Activated naive CD4-positive, alpha-beta T cell treated with anti-CD3 and anti-CD28 coated beads, Interleukin-2, amount 10 ng/mL, durations not matched to agents 7 days and 5 days (primary cell): ENCODE measurements around the gene FAM111A.

ENCODE experiments used
- CTCF ChIA-PET: fragments of 350-600 bp; sonication (Branson Sonifier 250); formaldehyde crosslinking; loops from one replicate; lab custom pipeline; 2021; ENCODE audit warnings: antibody characterized with exemption; lab: Charles Lee
- DNase-seq: peaks from one replicate; pipeline ENCODE4 v3.0.0-alpha.2; 2020
- H3K27ac Mint-ChIP-seq: one replicate; pipeline ENCODE4 v1.8.0; 2021; ENCODE audit warnings: mild to moderate bottlenecking, moderate library complexity, mixed read lengths
- H3K27me3 Mint-ChIP-seq: one replicate; pipeline ENCODE4 v1.8.0; 2021; ENCODE audit warnings: mild to moderate bottlenecking, mixed read lengths
- H3K36me3 Mint-ChIP-seq: one replicate; pipeline ENCODE4 v1.8.0; 2021; ENCODE audit warnings: mixed read lengths
- H3K4me1 Mint-ChIP-seq: one replicate; pipeline ENCODE4 v1.8.0; 2021; ENCODE audit warnings: mixed read lengths
- H3K4me3 Mint-ChIP-seq: one replicate; pipeline ENCODE4 v1.8.0; 2021; ENCODE audit warnings: mild to moderate bottlenecking, moderate library complexity, mixed read lengths
- H3K9me3 Mint-ChIP-seq: one replicate; pipeline ENCODE4 v1.8.0; 2021; ENCODE audit warnings: mixed read lengths

Gene FAM111A

DNA sequence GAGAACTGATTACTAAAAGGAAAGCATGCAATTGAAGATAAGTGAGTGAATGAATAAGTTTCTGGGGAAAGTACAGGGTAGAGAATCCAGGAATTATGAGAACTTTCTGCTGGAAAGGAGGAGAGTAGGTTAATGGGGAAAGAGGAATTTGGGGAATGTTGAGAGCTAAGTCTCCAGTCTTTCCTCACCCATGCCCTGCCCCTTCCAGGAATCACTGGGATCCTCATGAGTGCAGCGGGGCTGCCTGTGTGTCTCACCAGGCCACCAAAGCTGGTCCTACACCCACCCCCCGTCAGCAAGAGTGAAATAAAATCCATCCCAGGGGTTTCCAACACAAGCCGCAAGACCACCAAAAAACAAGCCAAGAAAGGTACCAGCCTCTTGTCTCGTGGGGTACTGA is 46.3 kb downstream of the FAM111A start:
- Mint-ChIP-seq H3K4me3 (no peak overlapping the region), H3K4me1 (no peaks in the 10 kb centered on the region), H3K9me3 (no peaks in the 10 kb centered on the region), H3K27me3 (peaks cover 21% of the 10 kb centered on the region), H3K27ac (no peak overlapping the region), H3K36me3 (no peaks in the 10 kb centered on the region)
- DNase-seq = no peak
- CTCF ChIA-PET = no interaction called here

- Mint-ChIP-seq H3K4me3 (no peak overlapping the region), H3K27me3 (peaks cover 17% of the 10 kb centered on the region), H3K4me1 (no peaks in the 10 kb centered on the region), H3K27ac (no peak overlapping the region), H3K36me3 (no peaks in the 10 kb centered on the region), H3K9me3 (no peaks in the 10 kb centered on the region)
- CTCF ChIA-PET = interaction anchor here (0.8 to 1.3 kb wide), 3 partner anchors 12 to 19 kb away, joined by 3 to 5 read pairs (median 3); partner anchors contain the start of gene DTX4
- DNase-seq = no peak
Observed at GRCh38 chr11:59189986-59190385, 47.3 kb downstream of the FAM111A start.

DNA sequence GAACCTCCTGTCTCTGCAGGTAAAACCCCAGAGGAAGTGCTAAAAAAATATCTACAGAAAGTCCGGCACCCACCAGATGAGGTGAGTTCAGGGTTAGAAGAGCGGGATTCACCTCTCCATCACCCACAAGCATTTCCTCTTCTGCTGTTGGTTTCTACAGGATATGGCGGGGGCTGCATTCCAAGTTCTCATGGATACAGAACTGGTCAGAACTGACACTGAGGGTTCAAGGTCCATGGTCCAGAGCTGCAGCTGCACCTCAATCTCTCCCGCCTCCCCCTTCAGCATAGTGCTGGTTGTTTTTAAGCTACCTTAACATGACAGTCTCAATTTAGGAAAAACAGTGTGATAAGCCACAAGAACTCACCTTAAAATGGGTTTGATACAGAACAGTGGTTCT is 48.4 kb downstream of the FAM111A start:
- no peak for DNase-seq
- Mint-ChIP-seq H3K36me3 (no peaks in the 10 kb centered on the region), H3K4me3 (no peak overlapping the region), H3K4me1 (no peaks in the 10 kb centered on the region), H3K27me3 (peaks cover 12% of the 10 kb centered on the region), H3K9me3 (no peaks in the 10 kb centered on the region), H3K27ac (no peak overlapping the region)
- CTCF ChIA-PET = no interaction called here

- DNase-seq = no peak
- Mint-ChIP-seq H3K4me1 (no peaks in the 10 kb centered on the region), H3K36me3 (no peaks in the 10 kb centered on the region), H3K4me3 (no peak overlapping the region), H3K27me3 (peaks cover 8% of the 10 kb centered on the region), H3K9me3 (no peaks in the 10 kb centered on the region), H3K27ac (no peak overlapping the region)
- CTCF ChIA-PET = interaction anchor here (0.5 to 2.3 kb wide), 4 partner anchors 8 to 615 kb away, joined by 3 to 6 read pairs (median 3); no protein-coding TSS in a partner anchor
Observed at GRCh38 chr11:59191890-59192289, 49.2 kb downstream of the FAM111A start.

DNA sequence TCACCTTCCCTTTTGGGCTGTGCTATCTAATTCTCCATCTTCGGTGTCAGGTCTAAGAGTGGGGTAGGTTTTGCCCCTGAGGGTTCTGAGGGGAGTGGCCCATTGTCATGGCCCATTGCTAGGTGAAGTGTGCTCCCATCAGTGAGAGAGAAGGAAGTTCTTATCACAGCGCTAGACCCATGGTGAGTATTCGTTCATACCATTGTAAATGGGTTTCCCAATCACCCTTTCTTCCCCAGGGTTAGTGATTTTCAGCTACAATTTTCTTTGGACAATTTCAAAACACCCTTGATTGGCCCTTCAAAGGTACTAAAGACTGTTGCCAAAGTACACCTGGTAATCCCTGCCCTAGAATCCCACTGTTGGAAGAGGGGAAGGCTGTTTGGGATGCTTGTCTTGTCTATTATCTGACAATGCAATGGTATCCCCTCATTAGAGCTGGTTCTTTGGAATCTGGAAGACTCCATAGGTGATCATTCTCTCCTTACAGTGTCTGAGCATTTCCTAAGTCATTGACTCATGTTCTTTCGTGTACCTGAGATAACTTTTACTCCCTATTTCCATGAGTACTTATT is 49.9 kb downstream of the FAM111A start:
- DNase-seq = no peak
- H3K4me1 Mint-ChIP-seq = no peaks in the 10 kb centered on the region
- H3K4me3 Mint-ChIP-seq = no peak overlapping the region
- CTCF ChIA-PET = interaction anchor here (1.0 to 2.3 kb wide), 3 partner anchors 9 to 38 kb away, joined by 3 to 6 read pairs (median 3); no protein-coding TSS in a partner anchor
- H3K27me3 Mint-ChIP-seq = peaks cover 6% of the 10 kb centered on the region
- no peak overlapping the region for H3K27ac Mint-ChIP-seq
- H3K36me3 Mint-ChIP-seq = no peaks in the 10 kb centered on the region
- H3K9me3 Mint-ChIP-seq = no peaks in the 10 kb centered on the region

GRCh38 chr11:59193587-59194130 is 51.0 kb downstream of the FAM111A start:
- H3K4me1 Mint-ChIP-seq = no peaks in the 10 kb centered on the region
- CTCF ChIA-PET = interaction anchor here (1.0 to 2.3 kb wide), 5 partner anchors 7 to 22 kb away, joined by 3 to 6 read pairs (median 4); partner anchors contain the start of gene DTX4
- peaks cover 8% of the 10 kb centered on the region for H3K27me3 Mint-ChIP-seq
- H3K9me3 Mint-ChIP-seq = no peaks in the 10 kb centered on the region
- no peak overlapping the region for H3K4me3 Mint-ChIP-seq
- no peak overlapping the region for H3K27ac Mint-ChIP-seq
- DNase-seq = no peak
- H3K36me3 Mint-ChIP-seq = no peaks in the 10 kb centered on the region

GRCh38 chr11:59195586-59195985 is 52.9 kb downstream of the FAM111A start:
- H3K27ac Mint-ChIP-seq = no peak overlapping the region
- CTCF ChIA-PET = interaction anchor here (1.2 kb wide), 1 partner anchor 8 kb away, joined by 3 read pairs; no protein-coding TSS in a partner anchor
- H3K4me1 Mint-ChIP-seq = no peaks in the 10 kb centered on the region

DNA sequence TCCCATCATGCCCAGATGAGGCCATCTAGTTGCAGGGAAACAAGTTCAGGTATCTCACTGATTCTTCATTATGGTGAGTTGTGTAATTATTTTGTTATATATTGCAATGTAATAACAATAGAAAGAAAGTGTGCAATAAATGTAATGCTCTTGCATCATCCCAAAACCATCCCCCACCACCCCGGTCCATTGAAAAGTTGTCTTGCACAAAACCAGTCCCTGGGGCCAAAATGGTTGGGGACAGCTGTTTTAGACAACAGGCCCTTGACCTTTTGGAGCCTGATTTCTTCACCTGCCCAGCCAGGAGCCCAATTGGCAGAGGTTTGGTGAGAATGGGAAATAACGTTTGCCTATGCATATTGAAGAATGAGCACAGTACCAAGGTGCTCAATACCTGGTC is 54.1 kb downstream of the FAM111A start:
- H3K27ac Mint-ChIP-seq = no peak overlapping the region
- CTCF ChIA-PET = no interaction called here
- DNase-seq = no peak
- H3K4me1 Mint-ChIP-seq = no peaks in the 10 kb centered on the region
- H3K4me3 Mint-ChIP-seq = no peak overlapping the region
- H3K9me3 Mint-ChIP-seq = no peaks in the 10 kb centered on the region
- peaks cover 9% of the 10 kb centered on the region for H3K27me3 Mint-ChIP-seq
- H3K36me3 Mint-ChIP-seq = no peaks in the 10 kb centered on the region

More at GRCh38 chr11:59195586-59195985, 52.9 kb downstream of the FAM111A start:
- no peak for DNase-seq
- Mint-ChIP-seq H3K4me3 (no peak overlapping the region), H3K9me3 (no peaks in the 10 kb centered on the region), H3K27me3 (peaks cover 8% of the 10 kb centered on the region), H3K36me3 (no peaks in the 10 kb centered on the region)

DNA sequence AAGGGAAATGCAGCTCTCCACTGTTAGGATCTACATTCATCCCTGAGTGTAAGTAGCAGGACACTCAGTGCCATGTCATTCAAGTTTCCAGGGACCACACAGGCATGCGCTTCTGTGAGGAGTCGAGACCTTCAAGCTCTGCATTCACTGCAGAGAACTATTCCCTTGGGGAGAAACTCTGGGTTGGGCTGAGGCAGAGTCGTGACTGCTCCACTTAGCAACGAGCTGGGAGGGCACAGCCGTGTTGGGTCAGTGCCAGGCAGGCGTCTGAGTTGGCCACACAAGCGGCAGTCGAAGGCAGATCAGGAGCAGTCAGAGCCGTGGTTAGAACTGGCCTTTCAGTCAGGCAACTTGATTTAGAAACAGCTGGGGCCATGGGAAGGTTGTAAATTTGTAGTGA is 55.3 kb downstream of the FAM111A start:
- Mint-ChIP-seq H3K27ac (no peak overlapping the region), H3K4me3 (no peak overlapping the region), H3K36me3 (no peaks in the 10 kb centered on the region), H3K4me1 (no peaks in the 10 kb centered on the region), H3K27me3 (peaks cover 9% of the 10 kb centered on the region), H3K9me3 (no peaks in the 10 kb centered on the region)
- no peak for DNase-seq
- CTCF ChIA-PET = interaction anchor here (2.0 to 2.6 kb wide), 2 partner anchors 12 to 26 kb away, joined by 9 read pairs; partner anchors contain the start of gene DTX4

DNA sequence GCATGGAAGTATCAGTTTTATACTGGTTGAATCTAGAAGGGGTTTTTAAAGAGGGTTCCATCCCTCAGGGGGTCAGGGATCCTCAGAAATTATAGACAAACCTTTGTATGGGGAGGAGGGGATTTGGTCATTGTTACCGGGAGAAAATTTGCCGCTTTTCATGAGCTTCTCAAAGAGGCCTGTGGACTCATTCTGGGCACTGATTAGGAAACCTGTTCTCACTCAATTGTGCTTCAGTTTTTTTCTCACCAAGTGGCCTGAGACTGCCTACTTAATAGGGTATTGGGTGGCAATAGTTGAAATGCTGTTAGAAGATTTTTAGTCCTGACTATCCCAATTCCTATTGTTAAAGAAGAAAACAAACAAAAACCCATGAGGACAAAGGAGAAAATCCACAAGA is 56.1 kb downstream of the FAM111A start:
- no peaks in the 10 kb centered on the region for H3K36me3 Mint-ChIP-seq
- no peaks in the 10 kb centered on the region for H3K9me3 Mint-ChIP-seq
- CTCF ChIA-PET = interaction anchor here (2.0 to 2.6 kb wide), 2 partner anchors 13 to 27 kb away, joined by 9 read pairs; partner anchors contain the start of gene DTX4
- H3K4me3 Mint-ChIP-seq = no peak overlapping the region
- H3K27me3 Mint-ChIP-seq = peaks cover 9% of the 10 kb centered on the region
- H3K4me1 Mint-ChIP-seq = no peaks in the 10 kb centered on the region
- no peak overlapping the region for H3K27ac Mint-ChIP-seq
- no peak for DNase-seq

DNA sequence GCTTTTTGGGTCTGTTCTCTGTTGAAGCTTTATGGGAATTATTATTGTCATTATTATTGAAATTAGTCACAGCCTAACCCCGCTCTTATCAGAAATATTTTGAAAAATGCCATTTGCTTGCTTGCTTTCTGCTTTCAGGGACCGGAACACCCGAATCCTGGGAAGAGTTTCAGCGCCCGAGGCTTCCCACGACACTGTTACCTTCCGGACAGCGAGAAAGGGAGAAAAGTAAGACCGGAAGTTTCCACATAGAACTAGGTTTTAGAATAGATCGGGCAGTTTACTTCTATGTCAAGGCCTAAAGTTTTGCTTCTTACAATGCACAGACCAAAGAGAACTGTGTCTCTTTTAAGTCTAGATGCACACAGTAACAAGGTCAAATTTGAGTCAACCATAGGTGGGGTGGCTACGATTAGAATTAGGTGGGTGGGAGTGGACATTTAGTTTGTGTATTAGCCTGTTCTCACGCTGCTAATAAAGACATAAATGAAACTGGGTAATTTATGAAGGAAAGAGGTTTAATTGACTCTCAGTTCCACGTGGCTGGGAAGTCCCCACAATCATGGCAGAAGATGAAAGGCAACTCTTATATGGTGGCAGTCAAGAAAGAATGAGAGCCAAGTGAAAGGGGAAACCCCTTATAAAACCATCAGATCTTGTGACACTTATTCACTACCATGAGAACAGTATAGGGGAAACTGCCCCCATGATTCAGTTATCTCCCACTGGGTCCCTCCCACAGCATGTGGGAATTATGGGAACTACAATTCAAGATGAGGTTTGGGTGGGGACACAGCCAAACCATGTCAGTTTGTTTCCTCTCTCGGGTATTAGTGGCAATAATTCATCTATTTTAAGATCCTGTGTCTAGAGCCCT is 57.1 kb downstream of the FAM111A start:
- no peak for DNase-seq
- Mint-ChIP-seq H3K4me1 (no peaks in the 10 kb centered on the region), H3K27ac (no peak overlapping the region), H3K4me3 (no peak overlapping the region), H3K27me3 (peaks cover 12% of the 10 kb centered on the region), H3K9me3 (no peaks in the 10 kb centered on the region), H3K36me3 (no peaks in the 10 kb centered on the region)
- CTCF ChIA-PET = interaction anchor here (2.0 to 2.6 kb wide), 2 partner anchors 14 to 28 kb away, joined by 9 read pairs; partner anchors contain the start of gene DTX4

GRCh38 chr11:59200423-59200746 is 57.7 kb downstream of the FAM111A start:
- Mint-ChIP-seq H3K4me1 (no peaks in the 10 kb centered on the region), H3K27ac (no peak overlapping the region), H3K4me3 (no peak overlapping the region), H3K27me3 (peaks cover 18% of the 10 kb centered on the region), H3K9me3 (no peaks in the 10 kb centered on the region), H3K36me3 (no peaks in the 10 kb centered on the region)
- no peak for DNase-seq
- CTCF ChIA-PET = no interaction called here

- no peak overlapping the region for H3K4me3 Mint-ChIP-seq
- no peaks in the 10 kb centered on the region for H3K36me3 Mint-ChIP-seq
- no peaks in the 10 kb centered on the region for H3K9me3 Mint-ChIP-seq
- H3K4me1 Mint-ChIP-seq = no peaks in the 10 kb centered on the region
- peaks cover 22% of the 10 kb centered on the region for H3K27me3 Mint-ChIP-seq
- H3K27ac Mint-ChIP-seq = no peak overlapping the region
- no peak for DNase-seq
- CTCF ChIA-PET = interaction anchor here (0.7 to 3.7 kb wide), 3 partner anchors 11 to 84 kb away, joined by 3 to 16 read pairs (median 3); no protein-coding TSS in a partner anchor
Observed at GRCh38 chr11:59201353-59201752, 58.7 kb downstream of the FAM111A start.
